Type B pancreatic cell (in vitro differentiated cells): ENCODE data around the gene DIAPH3. TPM values are rescaled to one million over a fixed set of nuclear protein-coding genes. Genes with fewer than 3 reads are reported as not detected.

ENCODE experiments used
- DNase-seq: peaks from one replicate; pipeline ENCODE4 v3.0.0; 2021; ENCODE audit warnings: mixed read lengths; ENCODE audit not compliant: unreplicated experiment; ENCODE audit errors: extremely low spot score
- H3K27ac Mint-ChIP-seq: 2 replicates; pipeline ENCODE4 v1.8.0; 2021; ENCODE audit warnings: mild to moderate bottlenecking, mixed read lengths
- H3K27me3 Mint-ChIP-seq: 2 replicates; pipeline ENCODE4 v1.8.0; 2021; ENCODE audit warnings: mixed read lengths
- H3K36me3 Mint-ChIP-seq: 2 replicates; pipeline ENCODE4 v1.8.0; 2021; ENCODE audit warnings: mixed read lengths
- H3K4me1 Mint-ChIP-seq: one replicate; pipeline ENCODE4 v1.8.0; 2021; ENCODE audit warnings: mixed read lengths; ENCODE audit not compliant: unreplicated experiment
- H3K4me3 Mint-ChIP-seq: 2 replicates; pipeline ENCODE4 v1.8.0; 2021; ENCODE audit warnings: mild to moderate bottlenecking, mixed read lengths
- H3K9me3 Mint-ChIP-seq: 2 replicates; pipeline ENCODE4 v1.8.0; 2021; ENCODE audit warnings: mixed read lengths
- CTCF ChIP-seq: fragments of 200-600 bp; sonication (generic); conservative IDR thresholded peaks from 2 replicates; pipeline ENCODE4 v1.5.0; 2021; ENCODE audit warnings: antibody characterized with exemption, mild to moderate bottlenecking
- total RNA-seq: library from RNA; stranded (reverse); gene quantifications from 2 replicates; pipeline ENCODE4 v1.2.1, GENCODE V29; 2021; ENCODE audit warnings: low replicate concordance

Gene DIAPH3
- total RNA-seq, 1 donor from 2014 or later = 16.9 TPM

- H3K4me1 Mint-ChIP-seq = no peaks in the 10 kb centered on the region
- peaks cover 5% of the 10 kb centered on the region for H3K36me3 Mint-ChIP-seq
- TF ChIP-seq CTCF = no peak
- H3K27me3 Mint-ChIP-seq = no peaks in the 10 kb centered on the region
- H3K27ac Mint-ChIP-seq = no peak overlapping the region
- DNase-seq = no peak
- H3K4me3 Mint-ChIP-seq = no peak overlapping the region
- H3K9me3 Mint-ChIP-seq = no peaks in the 10 kb centered on the region
Observed at GRCh38 chr13:59856281-59856810, 307.4 kb downstream of the DIAPH3 start.

- Mint-ChIP-seq H3K9me3 (no peaks in the 10 kb centered on the region), H3K36me3 (peaks cover 3% of the 10 kb centered on the region), H3K4me1 (no peaks in the 10 kb centered on the region), H3K4me3 (no peak overlapping the region), H3K27ac (no peak overlapping the region), H3K27me3 (no peaks in the 10 kb centered on the region)
- no peak for TF ChIP-seq CTCF
- no peak for DNase-seq
Observed at GRCh38 chr13:59846845-59847620, 316.7 kb downstream of the DIAPH3 start.

GRCh38 chr13:59843040-59843439, 320.7 kb downstream of the DIAPH3 start:
- no peak for DNase-seq
- no peaks in the 10 kb centered on the region for H3K9me3 Mint-ChIP-seq
- H3K27me3 Mint-ChIP-seq = no peaks in the 10 kb centered on the region
- H3K4me3 Mint-ChIP-seq = no peak overlapping the region
- no peaks in the 10 kb centered on the region for H3K36me3 Mint-ChIP-seq
- no peak overlapping the region for H3K27ac Mint-ChIP-seq
- no peak for TF ChIP-seq CTCF
- no peaks in the 10 kb centered on the region for H3K4me1 Mint-ChIP-seq

- TF ChIP-seq CTCF = no peak
- no peak for DNase-seq
- Mint-ChIP-seq H3K4me1 (no peaks in the 10 kb centered on the region), H3K9me3 (no peaks in the 10 kb centered on the region), H3K36me3 (no peaks in the 10 kb centered on the region), H3K4me3 (no peak overlapping the region), H3K27ac (no peak overlapping the region), H3K27me3 (no peaks in the 10 kb centered on the region)
Observed at GRCh38 chr13:59842507-59842906, 321.2 kb downstream of the DIAPH3 start.

GRCh38 chr13:59839186-59839585, 324.5 kb downstream of the DIAPH3 start:
- no peak for TF ChIP-seq CTCF
- Mint-ChIP-seq H3K4me1 (no peaks in the 10 kb centered on the region), H3K9me3 (no peaks in the 10 kb centered on the region), H3K27ac (no peak overlapping the region), H3K4me3 (no peak overlapping the region), H3K27me3 (no peaks in the 10 kb centered on the region), H3K36me3 (no peaks in the 10 kb centered on the region)
- no peak for DNase-seq
